Neural progenitor cell (in vitro differentiated cells): ENCODE data around the gene ISL2. TPM values are rescaled to one million over a fixed set of nuclear protein-coding genes. Genes with fewer than 3 reads are reported as not detected.

Experiments
- DNase-seq: peaks from one replicate; pipeline ENCODE4 v3.0.0-alpha.2; 2016; ENCODE audit warnings: low spot score
- H2AFZ ChIP-seq: fragments of 200-600 bp; sonication (generic); replicated peaks from 2 replicates; pipeline ENCODE4 v1.6.1; 2016; ENCODE audit warnings: antibody characterized with exemption
- H3F3A ChIP-seq: fragments of 200-600 bp; sonication (generic); 2 replicates; pipeline ENCODE4 v1.6.1; 2016; ENCODE audit warnings: antibody characterized with exemption, low read depth
- H3K27ac ChIP-seq: fragments of 200-600 bp; sonication (generic); 2 replicates; pipeline ENCODE4 v1.5.1; 2016; ENCODE audit warnings: mild to moderate bottlenecking
- H3K27me3 ChIP-seq: fragments of 200-600 bp; sonication (generic); 2 replicates; pipeline ENCODE4 v1.6.1; 2016; ENCODE audit warnings: mild to moderate bottlenecking, moderate library complexity
- H3K36me3 ChIP-seq: fragments of 200-600 bp; sonication (generic); 2 replicates; pipeline ENCODE4 v1.5.1; 2016
- H3K4me1 ChIP-seq: fragments of 200-600 bp; sonication (generic); 2 replicates; pipeline ENCODE4 v1.6.1; 2016; ENCODE audit warnings: mixed run types
- H3K4me2 ChIP-seq: fragments of 200-600 bp; sonication (generic); 2 replicates; pipeline ENCODE4 v1.6.1; 2016
- H3K4me3 ChIP-seq: fragments of 200-600 bp; sonication (generic); 2 replicates; pipeline ENCODE4 v1.5.1; 2016
- H3K79me2 ChIP-seq: fragments of 200-600 bp; sonication (generic); 2 replicates; pipeline ENCODE4 v1.6.1; 2016; ENCODE audit warnings: low read depth
- H3K9ac ChIP-seq: fragments of 200-600 bp; sonication (generic); 2 replicates; pipeline ENCODE4 v1.6.1; 2016
- H3K9me3 ChIP-seq: fragments of 200-600 bp; sonication (generic); 2 replicates; pipeline ENCODE4 v1.5.1; 2016; ENCODE audit warnings: low read depth
- H4K20me1 ChIP-seq: fragments of 200-600 bp; sonication (generic); 2 replicates; pipeline ENCODE4 v1.6.1; 2016; ENCODE audit warnings: low read depth
- H3K27ac Mint-ChIP-seq: 3 replicates; pipeline ENCODE4 v1.8.0; 2021; ENCODE audit warnings: mixed read lengths
- H3K27me3 Mint-ChIP-seq: 2 replicates; pipeline ENCODE4 v1.8.0; 2022; ENCODE audit warnings: low read depth, mild to moderate bottlenecking, inconsistent platforms, moderate library complexity, mixed read lengths; ENCODE audit not compliant: insufficient read depth
- H3K36me3 Mint-ChIP-seq: 3 replicates; pipeline ENCODE4 v1.8.0; 2021; ENCODE audit warnings: mixed read lengths
- H3K4me1 Mint-ChIP-seq: 3 replicates; pipeline ENCODE4 v1.8.0; 2021; ENCODE audit warnings: mixed read lengths
- H3K4me3 Mint-ChIP-seq: 3 replicates; pipeline ENCODE4 v1.8.0; 2021; ENCODE audit warnings: mild to moderate bottlenecking, moderate library complexity, mixed read lengths
- H3K9me3 Mint-ChIP-seq: 3 replicates; pipeline ENCODE4 v1.8.0; 2020; ENCODE audit warnings: mixed read lengths
- CTCF ChIP-seq: fragments of 200-600 bp; sonication (generic); IDR thresholded peaks from 2 replicates; pipeline ENCODE4 v1.5.1; 2017; ENCODE audit warnings: antibody characterized with exemption, mild to moderate bottlenecking
- EZH2 ChIP-seq: fragments of 200-600 bp; sonication (generic); IDR thresholded peaks from 2 replicates; pipeline ENCODE4 v1.6.1; 2017; ENCODE audit warnings: antibody characterized with exemption, mild to moderate bottlenecking, moderate library complexity
- EZH2phosphoT487 ChIP-seq: fragments of 200-600 bp; sonication (generic); IDR thresholded peaks from 2 replicates; pipeline ENCODE4 v1.6.1; 2017; ENCODE audit warnings: antibody characterized with exemption
- total RNA-seq: library from RNA; depleted of rRNA; stranded (reverse); fragments of >200 nt; gene quantifications from 2 replicates; pipeline ENCODE4 v1.2.3, GENCODE V29; 2015; ENCODE audit warnings: low replicate concordance

ISL2 gene
- total RNA-seq, 1 donor from 2014 or later: not detected

GRCh38 chr15:76337696-76338485 is 1.3 kb downstream of the ISL2 start:
- peaks cover 3% of the 10 kb centered on the region for H3K36me3 Mint-ChIP-seq
- peaks cover 83% of the 10 kb centered on the region for H3K27me3 Mint-ChIP-seq
- H3K27ac Mint-ChIP-seq: no peak overlapping the region
- peak overlapping the region; percentile 76 for H3K4me2 ChIP-seq
- peaks cover 2% of the 10 kb centered on the region for H3K9me3 Mint-ChIP-seq
- H2AFZ ChIP-seq: peak overlapping the region; percentile 64
- peaks cover 51% of the 10 kb centered on the region for H3K4me1 Mint-ChIP-seq
- H4K20me1 ChIP-seq: peaks cover 52% of the 10 kb centered on the region
- no peaks in the 10 kb centered on the region for H3K9me3 ChIP-seq
- peak overlapping the region; percentile 35 for H3K4me3 ChIP-seq
- peak; percentile 75 for DNase-seq
- no peaks in the 10 kb centered on the region for H3K79me2 ChIP-seq
- no peak overlapping the region for H3K9ac ChIP-seq
- H3F3A ChIP-seq: peaks cover 52% of the 10 kb centered on the region
- H3K4me3 Mint-ChIP-seq: peak overlapping the region; percentile 82
- H3K36me3 ChIP-seq: no peaks in the 10 kb centered on the region
- H3K27ac ChIP-seq: no peak overlapping the region
- H3K27me3 ChIP-seq: peaks cover 100% of the 10 kb centered on the region
- H3K4me1 ChIP-seq: peaks cover 27% of the 10 kb centered on the region
- peak; percentile 99 for TF ChIP-seq EZH2
- TF ChIP-seq EZH2phosphoT487: peak; percentile 95
- TF ChIP-seq CTCF: peak; percentile 19

DNA sequence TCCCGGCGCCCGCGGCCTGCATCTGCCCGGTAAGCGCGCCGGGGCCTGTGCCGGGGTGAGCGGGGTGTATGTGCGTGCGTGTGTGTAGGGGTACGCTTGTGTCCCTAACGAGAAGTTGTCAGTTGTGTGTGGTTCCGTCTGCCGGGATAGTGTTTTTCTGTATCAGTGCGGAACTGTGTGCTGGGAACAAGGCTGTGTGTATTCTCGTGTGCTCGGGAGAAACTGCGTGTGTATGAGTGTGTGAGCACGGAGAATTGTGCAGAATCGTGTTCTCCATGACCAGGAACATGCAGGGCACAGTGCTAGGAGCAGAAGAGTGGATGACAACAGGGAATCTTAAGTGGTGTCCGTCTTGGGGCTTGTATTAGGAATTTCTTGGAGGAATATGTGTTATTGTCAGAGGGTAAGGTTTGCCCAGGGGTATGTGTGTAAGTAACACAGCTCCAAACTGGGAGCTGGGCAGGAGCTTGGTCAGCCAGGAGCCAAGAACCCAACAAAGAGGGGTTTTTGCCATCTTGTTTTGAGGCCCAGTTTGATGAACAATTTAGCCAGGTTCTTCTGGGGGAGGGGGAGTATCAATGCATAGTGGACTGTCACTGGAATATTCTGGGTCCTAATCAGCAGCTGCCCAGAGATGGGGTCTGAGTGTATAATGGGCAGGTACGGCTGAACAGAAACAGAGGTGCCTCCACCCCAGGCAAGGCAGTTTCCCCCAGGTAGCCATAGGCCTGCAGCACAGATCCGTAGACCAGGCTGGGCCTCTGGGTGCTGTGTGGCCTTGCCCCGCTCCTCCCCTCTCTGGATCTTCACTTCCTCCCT is 2.1 kb downstream of the ISL2 start:
- H3K36me3 ChIP-seq: no peaks in the 10 kb centered on the region
- Mint-ChIP-seq H3K36me3 (peaks cover 3% of the 10 kb centered on the region), H3K27me3 (peaks cover 84% of the 10 kb centered on the region), H3K9me3 (peaks cover 2% of the 10 kb centered on the region), H3K4me1 (peaks cover 51% of the 10 kb centered on the region), H3K4me3 (peak overlapping the region; percentile 48), H3K27ac (no peak overlapping the region)
- H3K9ac ChIP-seq: no peak overlapping the region
- peak overlapping the region; percentile 76 for H3K4me2 ChIP-seq
- TF ChIP-seq EZH2phosphoT487: peak; percentile 76
- TF ChIP-seq EZH2: peak; percentile 79
- TF ChIP-seq CTCF: no peak
- peaks cover 60% of the 10 kb centered on the region for H4K20me1 ChIP-seq
- peaks cover 58% of the 10 kb centered on the region for H3F3A ChIP-seq
- no peaks in the 10 kb centered on the region for H3K79me2 ChIP-seq
- peak; percentile 23 for DNase-seq
- H3K4me1 ChIP-seq: peaks cover 27% of the 10 kb centered on the region
- peak overlapping the region; percentile 35 for H3K4me3 ChIP-seq
- H2AFZ ChIP-seq: peak overlapping the region; percentile 64
- no peaks in the 10 kb centered on the region for H3K9me3 ChIP-seq
- peaks cover 100% of the 10 kb centered on the region for H3K27me3 ChIP-seq
- H3K27ac ChIP-seq: no peak overlapping the region

DNA sequence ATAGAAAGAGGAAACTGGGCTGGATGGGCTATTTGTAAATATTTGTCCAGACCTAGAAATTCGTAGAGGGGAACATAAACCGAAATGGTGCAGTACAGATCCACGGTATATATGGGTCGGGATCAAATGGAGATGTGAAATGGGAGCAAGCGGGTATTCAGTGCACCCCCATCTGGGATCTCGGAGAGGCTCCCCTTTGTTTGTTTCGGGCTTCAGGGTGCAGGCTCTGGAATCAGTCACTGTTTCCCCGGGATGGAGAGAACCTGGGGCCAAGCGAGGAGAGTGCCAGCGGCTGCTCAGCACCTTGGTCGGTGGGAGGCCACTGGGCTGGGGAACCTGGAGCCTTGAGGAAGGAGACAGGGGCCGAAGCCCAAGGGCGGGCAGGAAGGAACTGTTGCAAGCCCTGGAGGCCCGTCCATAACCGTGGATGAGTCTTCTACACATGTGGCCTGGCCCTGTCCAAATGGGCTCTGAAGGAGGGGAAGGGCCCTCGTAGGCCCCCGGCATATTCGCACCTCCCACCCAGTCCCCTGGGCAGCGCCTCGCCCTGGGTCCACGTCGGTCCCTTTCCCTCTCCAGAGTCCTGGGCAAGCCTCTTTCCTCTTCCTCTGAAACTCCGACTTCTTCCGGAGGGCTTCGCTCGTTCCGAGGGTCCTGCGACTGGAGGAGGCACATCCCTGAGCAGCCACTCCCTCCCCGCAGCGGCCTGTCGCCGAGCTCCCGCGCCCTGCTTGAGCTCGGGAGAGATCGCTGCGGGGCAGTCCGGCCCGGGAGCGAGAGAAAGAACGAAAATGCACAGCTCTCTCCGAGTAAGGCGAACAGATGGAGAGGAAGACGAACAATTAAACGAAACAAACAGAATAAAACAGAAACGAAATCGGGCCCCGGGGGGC is 3.0 kb downstream of the ISL2 start:
- Histone ChIP-seq H4K20me1 (peaks cover 69% of the 10 kb centered on the region), H3K27me3 (peaks cover 100% of the 10 kb centered on the region), H3K9ac (no peak overlapping the region), H3K4me3 (peak overlapping the region; percentile 31), H3K79me2 (no peaks in the 10 kb centered on the region), H3K27ac (no peak overlapping the region), H3F3A (peaks cover 54% of the 10 kb centered on the region), H3K4me1 (peaks cover 27% of the 10 kb centered on the region), H2AFZ (peak overlapping the region; percentile 52), H3K4me2 (peak overlapping the region; percentile 71), H3K9me3 (no peaks in the 10 kb centered on the region), H3K36me3 (no peaks in the 10 kb centered on the region)
- Mint-ChIP-seq H3K4me3 (peak overlapping the region; percentile 79), H3K36me3 (no peaks in the 10 kb centered on the region), H3K4me1 (peaks cover 48% of the 10 kb centered on the region), H3K9me3 (peaks cover 1% of the 10 kb centered on the region), H3K27ac (no peak overlapping the region), H3K27me3 (peaks cover 84% of the 10 kb centered on the region)
- DNase-seq: peak; percentile 62
- TF ChIP-seq EZH2: peak; percentile 26
- TF ChIP-seq EZH2phosphoT487: peak; percentile 69
- TF ChIP-seq CTCF: no peak
